H9 (cell line): ENCODE results near the gene TBC1D24. TPM values are rescaled to one million over a fixed set of nuclear protein-coding genes. Genes with fewer than 3 reads are reported as not detected.

ENCODE experiments used
- DNase-seq: peaks from one replicate; pipeline ENCODE4 v3.0.0-alpha.2; 2017
- H2AFZ ChIP-seq: one replicate; pipeline ENCODE4 v1.6.1; 2013; ENCODE audit warnings: mild to moderate bottlenecking, low read length, control low read depth, moderate library complexity
- H2AK5ac ChIP-seq: 2 replicates; pipeline ENCODE4 v1.6.1; 2013; ENCODE audit warnings: low read length, control low read depth, mixed read lengths; ENCODE audit not compliant: insufficient read length
- H2BK120ac ChIP-seq: one replicate; pipeline ENCODE4 v1.6.1; 2013; ENCODE audit warnings: low read depth, mild to moderate bottlenecking, low read length, control low read depth, inconsistent platforms; ENCODE audit not compliant: poor library complexity, severe bottlenecking
- H2BK12ac ChIP-seq: 2 replicates; pipeline ENCODE4 v1.6.1; 2013; ENCODE audit warnings: low read length, control low read depth, mixed read lengths, low read depth; ENCODE audit not compliant: insufficient read length
- H2BK15ac ChIP-seq: 2 replicates; pipeline ENCODE4 v1.6.1; 2013; ENCODE audit warnings: low read depth, low read length, control low read depth
- H2BK20ac ChIP-seq: one replicate; pipeline ENCODE4 v1.6.1; 2013; ENCODE audit warnings: low read depth, mild to moderate bottlenecking, low read length, control low read depth, inconsistent platforms; ENCODE audit not compliant: poor library complexity, severe bottlenecking
- H2BK5ac ChIP-seq: 2 replicates; pipeline ENCODE4 v1.6.1; 2013; ENCODE audit warnings: low read length, control low read depth, mixed read lengths; ENCODE audit not compliant: insufficient read length
- H3K14ac ChIP-seq: 2 replicates; pipeline ENCODE4 v1.6.1; 2013; ENCODE audit warnings: low read length, control low read depth; ENCODE audit not compliant: insufficient read depth
- H3K18ac ChIP-seq: 2 replicates; pipeline ENCODE4 v1.6.1; 2013; ENCODE audit warnings: low read depth, mild to moderate bottlenecking, mixed read lengths, low read length, control low read depth; ENCODE audit not compliant: insufficient read length
- H3K23ac ChIP-seq: 2 replicates; pipeline ENCODE4 v1.6.1; 2013; ENCODE audit warnings: low read length, control low read depth, mixed read lengths, low read depth; ENCODE audit not compliant: insufficient read length
- H3K23me2 ChIP-seq: 2 replicates; pipeline ENCODE4 v1.6.1; 2013; ENCODE audit warnings: low read depth, mild to moderate bottlenecking, mixed read lengths, low read length, control low read depth; ENCODE audit not compliant: insufficient read length, poor library complexity, severe bottlenecking
- H3K27ac ChIP-seq: 2 replicates; pipeline ENCODE4 v1.5.1; 2013; ENCODE audit warnings: low read length, control low read depth, mixed read lengths, low read depth; ENCODE audit not compliant: insufficient read length
- H3K27me3 ChIP-seq: 2 replicates; pipeline ENCODE4 v1.6.1; 2013; ENCODE audit warnings: low read length, control low read depth, inconsistent platforms; ENCODE audit not compliant: insufficient read depth
- H3K4ac ChIP-seq: 2 replicates; pipeline ENCODE4 v1.6.1; 2013; ENCODE audit warnings: low read depth, mild to moderate bottlenecking, control low read depth, inconsistent platforms, low read length, moderate library complexity
- H3K4me1 ChIP-seq: 2 replicates; pipeline ENCODE4 v1.6.1; 2013; ENCODE audit warnings: low read length, control low read depth, inconsistent platforms; ENCODE audit not compliant: insufficient read depth
- H3K4me2 ChIP-seq: 2 replicates; pipeline ENCODE4 v1.6.1; 2013; ENCODE audit warnings: low read length, control low read depth, mixed read lengths; ENCODE audit not compliant: insufficient read length, insufficient read depth
- H3K56ac ChIP-seq: 2 replicates; pipeline ENCODE4 v1.6.1; 2013; ENCODE audit warnings: low read depth, mild to moderate bottlenecking, mixed read lengths, low read length, control low read depth; ENCODE audit not compliant: insufficient read length
- H3K79me1 ChIP-seq: 2 replicates; pipeline ENCODE4 v1.6.1; 2013; ENCODE audit warnings: low read depth, mild to moderate bottlenecking, moderate library complexity, low read length, control low read depth, inconsistent platforms; ENCODE audit not compliant: insufficient read depth, poor library complexity, severe bottlenecking
- H3K79me2 ChIP-seq: 2 replicates; pipeline ENCODE4 v1.6.1; 2013; ENCODE audit warnings: low read length, control low read depth, inconsistent platforms; ENCODE audit not compliant: insufficient read depth
- H3K9ac ChIP-seq: 2 replicates; pipeline ENCODE4 v1.6.1; 2013; ENCODE audit warnings: low read length, control low read depth, mixed read lengths; ENCODE audit not compliant: insufficient read length; ENCODE audit errors: extremely low read depth
- H3K9me3 ChIP-seq: one replicate; pipeline ENCODE4 v1.6.1; 2013; ENCODE audit warnings: low read depth, low read length, inconsistent platforms; ENCODE audit not compliant: control insufficient read depth
- H3T11ph ChIP-seq: one replicate; pipeline ENCODE4 v1.6.1; 2013; ENCODE audit warnings: mild to moderate bottlenecking, low read length, control low read depth, inconsistent platforms
- H4K20me1 ChIP-seq: one replicate; pipeline ENCODE4 v1.6.1; 2013; ENCODE audit not compliant: control insufficient read depth, insufficient read length, insufficient read depth
- H4K5ac ChIP-seq: 2 replicates; pipeline ENCODE4 v1.6.1; 2013; ENCODE audit warnings: low read depth, mild to moderate bottlenecking, mixed read lengths, low read length, control low read depth; ENCODE audit not compliant: insufficient read length
- H4K8ac ChIP-seq: replicated peaks from 2 replicates; pipeline ENCODE4 v1.6.1; 2013; ENCODE audit warnings: low read length, control low read depth, mixed read lengths, low read depth; ENCODE audit not compliant: insufficient read length
- H4K91ac ChIP-seq: 2 replicates; pipeline ENCODE4 v1.6.1; 2013; ENCODE audit warnings: low read depth, mild to moderate bottlenecking, moderate library complexity, mixed read lengths, low read length, control low read depth; ENCODE audit not compliant: insufficient read length
- H3K27ac Mint-ChIP-seq, 3 experiments: 2 replicates in 2 of 3; 3 replicates in 1 of 3; pipeline ENCODE4 v1.8.0; 2020 to 2021; ENCODE audit warnings: mixed read lengths in 3 of 3, mild to moderate bottlenecking in 1 of 3, moderate library complexity in 1 of 3
- H3K27me3 Mint-ChIP-seq: 2 replicates; pipeline ENCODE4 v1.8.0; 2021; ENCODE audit warnings: low read depth, mild to moderate bottlenecking, moderate library complexity, mixed read lengths
- H3K36me3 Mint-ChIP-seq, 3 experiments: 2 replicates in 2 of 3; 3 replicates in 1 of 3; pipeline ENCODE4 v1.8.0; 2020 to 2021; ENCODE audit warnings: low read depth in 3 of 3, mixed read lengths in 3 of 3; ENCODE audit not compliant: insufficient read depth in 1 of 3
- H3K4me1 Mint-ChIP-seq, 2 experiments: 2 replicates each; pipeline ENCODE4 v1.8.0; 2020; ENCODE audit warnings: mixed read lengths in 2 of 2
- H3K4me3 Mint-ChIP-seq, 2 experiments: 2 replicates in 1 of 2; 3 replicates in 1 of 2; pipeline ENCODE4 v1.8.0; 2020 to 2021; ENCODE audit warnings: mild to moderate bottlenecking in 2 of 2, mixed read lengths in 2 of 2, moderate library complexity in 1 of 2
- H3K9me3 Mint-ChIP-seq, 2 experiments: 2 replicates in 1 of 2; 3 replicates in 1 of 2; pipeline ENCODE4 v1.8.0; 2020; ENCODE audit warnings: mild to moderate bottlenecking in 2 of 2, mixed read lengths in 2 of 2, moderate library complexity in 1 of 2
- CTCF ChIP-seq: fragments of 200-600 bp; sonication (generic); conservative IDR thresholded peaks from 3 replicates; pipeline ENCODE4 v1.8.0; 2021; ENCODE audit warnings: antibody characterized with exemption, mild to moderate bottlenecking
- WGBS: extraction: QIAGEN DNeasy Blood & Tissue Kit; methylation state at CpG from one replicate; pipeline ENCODE4 v1.1.7; 2013; ENCODE audit warnings: missing lambda C conversion rate, low lambda C conversion rate, mixed read lengths; ENCODE audit not compliant: insufficient read length; ENCODE audit errors: extremely low coverage; 5-methylcytosine and 5-hydroxymethylcytosine counted together
- total RNA-seq: library from RNA; stranded (reverse); gene quantifications from 2 replicates; pipeline ENCODE4 v1.2.1, GENCODE V29; 2021

Gene TBC1D24
- total RNA-seq, 1 experiment from 2014 or later, result 19.0 TPM

GRCh38 chr16:2530629-2531318 lies 55.8 kb downstream of the TBC1D24 start:
- no peak for TF ChIP-seq CTCF
- H3K4ac ChIP-seq, result no peak overlapping the region
- H3K27me3 ChIP-seq, result no peaks in the 10 kb centered on the region
- no peak for DNase-seq
- H3K4me2 ChIP-seq, result peak overlapping the region; percentile 78
- H2BK15ac ChIP-seq, result no peak overlapping the region
- no peak overlapping the region for H2AK5ac ChIP-seq
- no peak overlapping the region for H3K18ac ChIP-seq
- Mint-ChIP-seq H3K4me1 (peaks cover 4 to 11% of the 10 kb centered on the region in 2 experiments), H3K27ac (peak overlapping the region; percentile 40 to 83 (median 40); a peak in 4 of 7 replicates), H3K36me3 (peaks cover 4 to 24% (median 8%) of the 10 kb centered on the region in 3 experiments; a peak in 6 of 7 replicates), H3K9me3 (peaks cover 0 to 2% of the 10 kb centered on the region in 2 experiments; a peak in 1 of 5 replicates), H3K27me3 (peaks cover 4% of the 10 kb centered on the region; the same call in 1 of the 2 replicates), H3K4me3 (peak overlapping the region; percentile 79 to 98)
- H4K8ac ChIP-seq, result no peak overlapping the region
- H3K14ac ChIP-seq, result no peak overlapping the region
- H3K4me1 ChIP-seq, result no peaks in the 10 kb centered on the region
- no peaks in the 10 kb centered on the region for H4K20me1 ChIP-seq
- H3K56ac ChIP-seq, result no peak overlapping the region
- no peak overlapping the region for H4K91ac ChIP-seq
- H2AFZ ChIP-seq, result no peak overlapping the region
- H3T11ph ChIP-seq, result no peak overlapping the region
- no peak overlapping the region for H3K23ac ChIP-seq
- no peak overlapping the region for H2BK120ac ChIP-seq
- H3K23me2 ChIP-seq, result peaks cover 10% of the 10 kb centered on the region
- H3K27ac ChIP-seq, result no peak overlapping the region
- H3K79me2 ChIP-seq, result no peaks in the 10 kb centered on the region
- H3K79me1 ChIP-seq, result no peaks in the 10 kb centered on the region
- no peak overlapping the region for H4K5ac ChIP-seq
- H3K9ac ChIP-seq, result no peak overlapping the region
- no peak overlapping the region for H2BK20ac ChIP-seq
- WGBS, result no CpG with 5 or more reads among the region's 14 CpGs
- H2BK5ac ChIP-seq, result no peak overlapping the region
- H2BK12ac ChIP-seq, result no peak overlapping the region
- H3K9me3 ChIP-seq, result no peaks in the 10 kb centered on the region
